ENCODE results near the gene GORAB. TPM values are rescaled to one million over a fixed set of nuclear protein-coding genes. Genes with fewer than 3 reads are reported as not detected.

Gene GORAB
- polyA plus RNA-seq, 3 donors, result 0.86 to 17.5 (median 3.3) TPM

DNA sequence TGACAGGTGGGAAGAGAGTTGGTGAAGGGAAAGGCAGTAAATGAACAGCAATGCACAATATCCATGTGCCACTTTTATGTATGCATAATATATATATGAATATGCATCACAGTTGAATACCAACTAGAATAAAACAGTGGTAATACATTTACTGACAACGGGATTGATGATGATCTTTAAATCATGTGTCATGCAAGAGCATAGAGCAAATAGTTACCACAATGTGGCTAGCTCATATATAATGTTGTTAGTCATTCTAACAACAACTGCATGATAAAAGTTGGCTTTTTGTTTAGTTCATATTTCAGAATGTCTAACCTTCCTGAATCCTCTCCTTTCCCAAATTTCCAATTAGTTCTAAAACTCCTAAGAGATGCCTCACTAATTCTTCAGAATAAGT is 46.4 kb downstream of the GORAB start:
- H3K9me3 Mint-ChIP-seq, result peaks cover 0 to 9% (median 5%) of the 10 kb centered on the region in 7 donors

GRCh38 chr1:170580636-170581440 is 48.9 kb downstream of the GORAB start:
- H3K36me3 Mint-ChIP-seq, result no peaks in the 10 kb centered on the region
- no peak overlapping the region for H3K4me3 ChIP-seq (replicated peaks in 1 of 3; ENCODE audit: low read depth in 2 of 3, low read length in 3 of 3)
- H3K36me3 ChIP-seq (replicated peaks in 1 of 2; ENCODE audit: control insufficient read depth in 1 of 2, insufficient read depth in 2 of 2, low read length in 2 of 2), result no peaks in the 10 kb centered on the region
- H3K9me3 Mint-ChIP-seq, result peaks cover 0 to 9% (median 2%) of the 10 kb centered on the region in 7 donors
- TF ChIP-seq, protein P1, sequence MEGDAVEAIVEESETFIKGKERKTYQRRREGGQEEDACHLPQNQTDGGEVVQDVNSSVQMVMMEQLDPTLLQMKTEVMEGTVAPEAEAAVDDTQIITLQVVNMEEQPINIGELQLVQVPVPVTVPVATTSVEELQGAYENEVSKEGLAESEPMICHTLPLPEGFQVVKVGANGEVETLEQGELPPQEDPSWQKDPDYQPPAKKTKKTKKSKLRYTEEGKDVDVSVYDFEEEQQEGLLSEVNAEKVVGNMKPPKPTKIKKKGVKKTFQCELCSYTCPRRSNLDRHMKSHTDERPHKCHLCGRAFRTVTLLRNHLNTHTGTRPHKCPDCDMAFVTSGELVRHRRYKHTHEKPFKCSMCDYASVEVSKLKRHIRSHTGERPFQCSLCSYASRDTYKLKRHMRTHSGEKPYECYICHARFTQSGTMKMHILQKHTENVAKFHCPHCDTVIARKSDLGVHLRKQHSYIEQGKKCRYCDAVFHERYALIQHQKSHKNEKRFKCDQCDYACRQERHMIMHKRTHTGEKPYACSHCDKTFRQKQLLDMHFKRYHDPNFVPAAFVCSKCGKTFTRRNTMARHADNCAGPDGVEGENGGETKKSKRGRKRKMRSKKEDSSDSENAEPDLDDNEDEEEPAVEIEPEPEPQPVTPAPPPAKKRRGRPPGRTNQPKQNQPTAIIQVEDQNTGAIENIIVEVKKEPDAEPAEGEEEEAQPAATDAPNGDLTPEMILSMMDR (IDR thresholded peaks at IDR 0.05), result no peak
- H3K4me1 ChIP-seq (ENCODE audit: control insufficient read depth in 1 of 2, insufficient read depth in 2 of 2, low read length in 2 of 2), result no peaks in the 10 kb centered on the region
- no peaks in the 10 kb centered on the region for H3K9me3 ChIP-seq (replicated peaks in 1 of 2; ENCODE audit: control insufficient read depth in 1 of 2, insufficient read depth in 1 of 2, low read length in 2 of 2)
- no peak overlapping the region for H3K27ac ChIP-seq (ENCODE audit: low read depth in 1 of 2, low read length in 2 of 2)
- H3K27ac Mint-ChIP-seq, result peak overlapping the region in 1 of 7 donors; percentile 31
- no peak overlapping the region for H3K4me3 Mint-ChIP-seq
- H3K9ac ChIP-seq (ENCODE audit: insufficient read depth, low read length, poor library complexity, severe bottlenecking), result no peak overlapping the region
- H3K27me3 Mint-ChIP-seq (ENCODE audit: low read depth in 3 of 3), result no peaks in the 10 kb centered on the region
- intact Hi-C loops (cut with micrococcal nuclease), result no loop called here
- no peaks in the 10 kb centered on the region for H4K20me1 ChIP-seq (ENCODE audit: insufficient read depth, low read length)
- WGBS (ENCODE audit: insufficient coverage), result no CpG with 5 or more reads among the region's 2 CpGs
- H2AFZ ChIP-seq (ENCODE audit: insufficient read depth, low read depth, low read length, poor library complexity, severe bottlenecking), result no peak overlapping the region
- DNase-seq, result no peak
- peaks cover 7% of the 10 kb centered on the region for H3K4me1 Mint-ChIP-seq
- H3K27me3 ChIP-seq (ENCODE audit: control insufficient read depth in 2 of 2, insufficient read depth in 2 of 2, low read length in 2 of 2), result no peaks in the 10 kb centered on the region
- H3K4me2 ChIP-seq (replicated peaks; ENCODE audit: extremely low read depth, low read length, poor library complexity, severe bottlenecking), result no peak overlapping the region
- H3K79me2 ChIP-seq (ENCODE audit: insufficient read depth, low read length), result no peaks in the 10 kb centered on the region

More for the DNA sequence above, 46.4 kb downstream of the GORAB start:
- no peak for DNase-seq
- intact Hi-C loops (cut with micrococcal nuclease), result no loop called here
- Histone ChIP-seq H3K27ac (ENCODE audit: low read depth in 1 of 2, low read length in 2 of 2) (no peak overlapping the region), H3K27me3 (ENCODE audit: control insufficient read depth in 2 of 2, insufficient read depth in 2 of 2, low read length in 2 of 2) (no peaks in the 10 kb centered on the region), H3K4me2 (replicated peaks; ENCODE audit: extremely low read depth, low read length, poor library complexity, severe bottlenecking) (no peak overlapping the region), H3K9me3 (replicated peaks in 1 of 2; ENCODE audit: control insufficient read depth in 1 of 2, insufficient read depth in 1 of 2, low read length in 2 of 2) (no peaks in the 10 kb centered on the region), H3K4me3 (replicated peaks in 1 of 3; ENCODE audit: low read depth in 2 of 3, low read length in 3 of 3) (no peak overlapping the region), H3K79me2 (ENCODE audit: insufficient read depth, low read length) (no peaks in the 10 kb centered on the region), H3K36me3 (replicated peaks in 1 of 2; ENCODE audit: control insufficient read depth in 1 of 2, insufficient read depth in 2 of 2, low read length in 2 of 2) (no peaks in the 10 kb centered on the region), H3K9ac (ENCODE audit: insufficient read depth, low read length, poor library complexity, severe bottlenecking) (no peak overlapping the region), H4K20me1 (ENCODE audit: insufficient read depth, low read length) (no peaks in the 10 kb centered on the region), H2AFZ (ENCODE audit: insufficient read depth, low read depth, low read length, poor library complexity, severe bottlenecking) (no peak overlapping the region), H3K4me1 (ENCODE audit: control insufficient read depth in 1 of 2, insufficient read depth in 2 of 2, low read length in 2 of 2) (no peaks in the 10 kb centered on the region)
- no peak overlapping the region for H3K4me3 Mint-ChIP-seq
- WGBS (ENCODE audit: insufficient coverage), result no CpG with 5 or more reads among the region's 1 CpG
- H3K4me1 Mint-ChIP-seq, result peaks cover 7% of the 10 kb centered on the region
- H3K27ac Mint-ChIP-seq, result no peak overlapping the region
- H3K27me3 Mint-ChIP-seq (ENCODE audit: low read depth in 3 of 3), result no peaks in the 10 kb centered on the region
- H3K36me3 Mint-ChIP-seq, result no peaks in the 10 kb centered on the region
- TF ChIP-seq, protein P1 (IDR thresholded peaks at IDR 0.05), result no peak
